ENCODE data around the gene SAMD13.
A peak's percentile ranks its signal among the peaks of the same experiment; 100 is the strongest.

The SAMD13 gene

DNA sequence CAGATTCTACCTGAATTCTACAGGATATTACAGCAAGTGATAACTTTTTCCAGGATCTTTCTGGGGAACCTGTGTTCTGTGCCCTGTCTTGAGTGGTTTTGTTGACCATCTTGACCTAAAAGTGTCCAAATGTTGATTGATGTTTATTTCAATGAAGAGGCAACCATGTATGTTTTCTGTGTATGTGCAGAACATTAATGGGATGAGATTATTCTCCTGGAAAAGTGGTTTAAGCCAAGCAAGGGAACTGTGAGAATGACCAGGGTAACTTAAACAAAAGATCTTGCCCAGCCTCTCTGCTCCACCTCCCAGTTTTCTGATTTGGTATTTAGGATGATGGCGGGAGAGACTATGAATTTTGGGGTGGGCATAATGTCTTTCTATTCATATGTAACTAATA is 1.0 kb upstream of the SAMD13 start:
- no peak for DNase-seq (ENCODE audit: low read depth)
- TF ChIP-seq, protein P1, sequence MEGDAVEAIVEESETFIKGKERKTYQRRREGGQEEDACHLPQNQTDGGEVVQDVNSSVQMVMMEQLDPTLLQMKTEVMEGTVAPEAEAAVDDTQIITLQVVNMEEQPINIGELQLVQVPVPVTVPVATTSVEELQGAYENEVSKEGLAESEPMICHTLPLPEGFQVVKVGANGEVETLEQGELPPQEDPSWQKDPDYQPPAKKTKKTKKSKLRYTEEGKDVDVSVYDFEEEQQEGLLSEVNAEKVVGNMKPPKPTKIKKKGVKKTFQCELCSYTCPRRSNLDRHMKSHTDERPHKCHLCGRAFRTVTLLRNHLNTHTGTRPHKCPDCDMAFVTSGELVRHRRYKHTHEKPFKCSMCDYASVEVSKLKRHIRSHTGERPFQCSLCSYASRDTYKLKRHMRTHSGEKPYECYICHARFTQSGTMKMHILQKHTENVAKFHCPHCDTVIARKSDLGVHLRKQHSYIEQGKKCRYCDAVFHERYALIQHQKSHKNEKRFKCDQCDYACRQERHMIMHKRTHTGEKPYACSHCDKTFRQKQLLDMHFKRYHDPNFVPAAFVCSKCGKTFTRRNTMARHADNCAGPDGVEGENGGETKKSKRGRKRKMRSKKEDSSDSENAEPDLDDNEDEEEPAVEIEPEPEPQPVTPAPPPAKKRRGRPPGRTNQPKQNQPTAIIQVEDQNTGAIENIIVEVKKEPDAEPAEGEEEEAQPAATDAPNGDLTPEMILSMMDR (conservative IDR thresholded peaks at IDR 0.05; ENCODE audit: low read depth, low read length): no peak
- H3K4me3 ChIP-seq (ENCODE audit: low read depth, low read length): no peak overlapping the region

DNA sequence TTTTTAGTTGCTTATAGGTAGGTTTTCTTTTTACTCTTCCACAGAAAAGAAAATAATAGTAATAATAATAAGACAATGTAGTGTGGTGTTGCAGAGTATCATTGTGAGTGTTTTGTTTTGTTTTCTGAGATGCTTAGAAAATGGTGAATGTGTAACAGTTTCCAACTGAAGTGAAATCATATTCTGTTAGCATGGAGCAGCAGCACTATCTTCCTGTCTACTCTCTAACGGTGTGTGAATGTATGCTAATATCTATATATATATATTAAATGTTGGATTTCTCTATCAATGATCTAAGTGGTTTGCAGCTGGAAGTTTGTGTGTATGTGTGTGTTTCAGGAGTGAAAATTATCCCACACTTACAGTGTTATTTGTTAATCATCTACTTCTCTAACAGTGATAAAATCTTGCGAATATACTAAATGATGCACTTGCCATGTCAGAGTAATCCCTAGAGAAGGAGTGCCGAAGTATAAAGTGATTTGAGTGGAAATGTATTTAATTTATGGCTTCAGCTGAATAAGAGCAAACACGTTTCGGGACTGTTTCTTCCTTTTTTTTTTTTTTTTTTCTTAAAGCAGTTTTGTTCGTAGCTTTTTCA is 377 bp downstream of the SAMD13 start:
- TF ChIP-seq, protein P1 (conservative IDR thresholded peaks at IDR 0.05; ENCODE audit: low read depth, low read length): no peak
- peak; percentile 8 for DNase-seq (ENCODE audit: low read depth)
- H3K4me3 ChIP-seq (ENCODE audit: low read depth, low read length): peak overlapping the region; percentile 25

DNA sequence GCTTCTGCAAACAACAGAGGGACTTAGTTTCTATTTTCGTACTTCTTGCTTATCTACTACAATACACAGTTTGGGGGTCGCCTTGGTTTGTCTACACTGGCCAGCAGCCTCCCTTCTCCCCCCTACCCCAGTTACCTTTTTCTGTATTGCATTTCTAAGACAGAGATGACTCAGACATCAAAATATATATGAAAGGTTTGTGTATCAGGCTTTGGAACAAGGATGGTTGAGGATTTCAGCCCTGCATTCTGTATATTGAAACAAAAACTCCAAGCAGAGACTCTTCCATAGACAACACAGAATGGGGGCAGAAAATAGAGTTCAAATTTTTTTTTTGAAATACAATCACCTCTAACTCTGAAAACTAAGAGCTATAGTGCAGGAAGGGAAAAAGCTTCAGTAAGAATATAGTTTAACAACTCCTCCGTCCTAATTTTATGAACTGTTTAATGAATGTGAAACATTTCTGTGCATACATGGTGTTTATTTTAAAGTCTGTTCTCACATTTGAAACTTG is 1.9 kb downstream of the SAMD13 start:
- TF ChIP-seq, protein P1 (conservative IDR thresholded peaks at IDR 0.05; ENCODE audit: low read depth, low read length): no peak
- peak overlapping the region; percentile 54 for H3K4me3 ChIP-seq (ENCODE audit: low read depth, low read length)
- peak; percentile 27 for DNase-seq (ENCODE audit: low read depth)

DNA sequence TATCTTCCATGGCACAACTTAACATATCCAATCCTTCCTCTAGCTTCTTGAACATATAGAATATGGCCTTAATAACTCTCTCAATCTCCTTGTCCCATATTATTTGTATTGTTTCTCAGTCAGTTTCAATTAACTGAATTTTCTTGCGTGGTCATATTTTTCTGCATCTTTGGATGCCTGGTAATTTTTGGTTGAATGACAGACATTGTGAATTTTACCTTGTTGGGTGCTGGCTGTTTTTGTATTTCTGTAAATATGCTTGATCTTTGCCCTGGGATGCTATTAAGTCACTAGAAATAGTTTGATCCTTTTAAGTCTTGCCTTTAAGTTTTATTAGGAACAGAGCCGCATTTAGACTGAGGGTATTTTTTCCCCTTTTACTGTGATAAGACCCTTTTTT is 5.9 kb downstream of the SAMD13 start:
- TF ChIP-seq, protein P1 (conservative IDR thresholded peaks at IDR 0.05; ENCODE audit: low read depth, low read length): no peak
- DNase-seq (ENCODE audit: low read depth): no peak

DNA sequence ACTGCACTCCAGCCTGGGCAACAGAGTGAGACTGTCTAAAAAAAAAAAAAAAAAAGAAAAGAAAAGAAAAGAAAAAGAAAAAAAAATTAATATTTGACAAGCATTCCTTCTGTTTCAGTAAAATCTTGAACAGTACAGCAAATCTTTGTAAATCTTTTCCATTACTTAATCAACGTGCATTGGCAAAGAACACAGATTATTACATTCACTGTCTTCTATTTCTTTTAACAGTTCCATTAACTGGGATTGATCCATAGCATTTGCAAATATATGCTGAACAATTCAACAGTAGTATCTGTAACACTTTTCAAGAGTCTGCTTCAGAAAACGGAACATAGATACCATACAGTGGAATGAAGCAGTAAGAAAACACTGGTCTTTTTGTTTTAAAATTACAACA is 9.8 kb downstream of the SAMD13 start:
- TF ChIP-seq, protein P1 (conservative IDR thresholded peaks at IDR 0.05; ENCODE audit: low read depth, low read length): no peak
- no peak overlapping the region for H3K4me3 ChIP-seq (ENCODE audit: low read depth, low read length)
- no peak for DNase-seq (ENCODE audit: low read depth)

More for the DNA sequence above, 5.9 kb downstream of the SAMD13 start:
- H3K4me3 ChIP-seq (ENCODE audit: low read depth, low read length): no peak overlapping the region

DNA sequence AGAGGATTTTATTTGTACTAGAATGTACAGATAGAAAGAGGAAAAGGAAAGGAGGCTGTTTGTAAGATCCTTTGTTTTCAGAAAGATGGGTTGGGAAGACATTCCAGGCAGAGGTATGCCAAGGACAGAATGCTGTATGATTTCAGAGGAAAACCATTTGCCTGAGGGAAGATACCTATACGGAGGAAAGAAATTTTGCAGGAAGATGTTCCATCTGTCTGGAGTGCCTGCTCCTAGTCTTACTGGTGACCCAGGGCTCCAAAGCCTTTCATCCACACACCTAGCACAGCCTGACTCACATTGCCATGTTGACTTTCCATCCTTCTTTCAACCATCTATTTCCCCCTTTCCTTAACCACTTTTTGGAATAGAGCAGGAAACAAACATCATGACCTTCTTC is 18.2 kb downstream of the SAMD13 start:
- no peak for DNase-seq (ENCODE audit: low read depth)
- H3K4me3 ChIP-seq (ENCODE audit: low read depth, low read length): no peak overlapping the region
- TF ChIP-seq, protein P1 (conservative IDR thresholded peaks at IDR 0.05; ENCODE audit: low read depth, low read length): no peak

DNA sequence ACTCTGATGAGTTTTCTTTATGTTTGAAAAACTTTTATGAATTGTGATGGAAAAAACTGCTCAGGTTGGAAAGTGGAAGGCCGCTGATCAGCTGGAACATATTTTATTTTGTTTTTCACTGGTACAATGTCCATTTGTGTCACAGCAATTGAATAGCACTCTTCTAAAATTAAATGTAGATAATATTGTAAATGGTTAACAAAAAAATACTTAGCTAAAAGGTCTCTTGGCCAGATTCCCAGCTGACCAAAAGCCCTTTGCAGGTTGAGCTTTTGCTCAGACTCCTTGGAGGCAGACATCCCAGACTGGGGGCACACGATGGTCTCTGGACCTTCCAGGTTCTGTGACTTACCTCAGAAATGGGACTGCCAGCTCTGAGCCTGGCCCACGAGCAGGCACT is 26.3 kb downstream of the SAMD13 start:
- TF ChIP-seq, protein P1 (conservative IDR thresholded peaks at IDR 0.05; ENCODE audit: low read depth, low read length): no peak
- H3K4me3 ChIP-seq (ENCODE audit: low read depth, low read length): no peak overlapping the region
- DNase-seq (ENCODE audit: low read depth): no peak
